ENCODE results near the gene SDR42E2.
"Not testable (repeated sequence)": the region's sequence is repeated elsewhere in the genome, so short reads cannot be mapped to it uniquely, and the experiment has no call there.

Gene SDR42E2

GRCh38 chr16:22161401-22161800 lies 905 bp upstream of the SDR42E2 start:
- in situ Hi-C loops (cut with MboI; ENCODE audit: low sequenced_read_pairs): no loop called here

DNA sequence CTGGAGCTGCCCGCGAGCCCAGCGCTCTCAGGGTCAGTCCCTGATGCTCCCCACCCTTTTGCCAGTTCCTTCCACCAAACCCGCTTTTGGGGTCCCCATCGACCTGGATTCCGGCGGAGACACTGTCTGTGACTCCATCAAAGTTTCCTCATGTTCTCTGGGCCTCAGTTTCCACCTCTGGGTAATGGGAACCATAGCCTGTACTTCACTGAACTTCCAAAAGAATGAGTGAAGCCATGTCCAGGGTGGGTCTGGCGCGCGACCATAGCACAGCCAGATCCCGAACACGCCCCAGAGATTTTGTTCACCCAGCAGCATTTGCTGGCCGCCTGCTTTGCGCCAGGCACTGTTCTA lies 327 bp downstream of the SDR42E2 start:
- in situ Hi-C loops (cut with MboI; ENCODE audit: low sequenced_read_pairs): no loop called here

- in situ Hi-C loops (cut with MboI; ENCODE audit: low sequenced_read_pairs): no loop called here
Observed at GRCh38 chr16:22163806-22164205, 1.5 kb downstream of the SDR42E2 start.

DNA sequence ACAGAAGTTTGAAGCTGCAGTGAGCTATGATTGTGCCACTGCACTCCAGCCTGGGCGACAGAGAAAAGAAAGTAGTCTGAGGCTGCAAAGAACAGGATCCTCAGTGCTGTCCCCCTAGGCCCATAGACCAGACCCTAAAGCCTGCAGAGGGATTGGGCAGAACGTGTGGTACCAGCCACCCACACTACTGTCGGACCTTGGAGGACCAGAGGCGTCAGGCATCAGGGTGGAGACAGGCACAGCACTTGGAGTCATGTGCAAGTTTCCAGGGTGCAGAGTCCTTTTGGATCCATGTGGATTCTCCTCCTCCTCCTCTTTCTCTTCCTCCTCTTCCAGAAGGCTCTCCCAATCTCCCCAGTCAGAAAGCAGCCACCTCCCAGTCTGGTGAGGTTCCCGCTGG lies 2.2 kb downstream of the SDR42E2 start:
- in situ Hi-C loops (cut with MboI; ENCODE audit: low sequenced_read_pairs): no loop called here

- in situ Hi-C loops (cut with MboI; ENCODE audit: low sequenced_read_pairs): no loop called here
Observed at GRCh38 chr16:22165508-22166285, 3.4 kb downstream of the SDR42E2 start.

- in situ Hi-C loops (cut with MboI; ENCODE audit: low sequenced_read_pairs): no loop called here
Observed at GRCh38 chr16:22171953-22172352, 9.6 kb downstream of the SDR42E2 start.

GRCh38 chr16:22172642-22173041 lies 10.3 kb downstream of the SDR42E2 start:
- in situ Hi-C loops (cut with MboI; ENCODE audit: low sequenced_read_pairs): not testable (repeated sequence)

GRCh38 chr16:22174642-22175041 lies 12.3 kb downstream of the SDR42E2 start:
- in situ Hi-C loops (cut with MboI; ENCODE audit: low sequenced_read_pairs): loop anchor here (25.0 kb wide), 1 partner anchor 1012 kb away; the partner anchor contains the start of genes DNAH3 and LDAF1

DNA sequence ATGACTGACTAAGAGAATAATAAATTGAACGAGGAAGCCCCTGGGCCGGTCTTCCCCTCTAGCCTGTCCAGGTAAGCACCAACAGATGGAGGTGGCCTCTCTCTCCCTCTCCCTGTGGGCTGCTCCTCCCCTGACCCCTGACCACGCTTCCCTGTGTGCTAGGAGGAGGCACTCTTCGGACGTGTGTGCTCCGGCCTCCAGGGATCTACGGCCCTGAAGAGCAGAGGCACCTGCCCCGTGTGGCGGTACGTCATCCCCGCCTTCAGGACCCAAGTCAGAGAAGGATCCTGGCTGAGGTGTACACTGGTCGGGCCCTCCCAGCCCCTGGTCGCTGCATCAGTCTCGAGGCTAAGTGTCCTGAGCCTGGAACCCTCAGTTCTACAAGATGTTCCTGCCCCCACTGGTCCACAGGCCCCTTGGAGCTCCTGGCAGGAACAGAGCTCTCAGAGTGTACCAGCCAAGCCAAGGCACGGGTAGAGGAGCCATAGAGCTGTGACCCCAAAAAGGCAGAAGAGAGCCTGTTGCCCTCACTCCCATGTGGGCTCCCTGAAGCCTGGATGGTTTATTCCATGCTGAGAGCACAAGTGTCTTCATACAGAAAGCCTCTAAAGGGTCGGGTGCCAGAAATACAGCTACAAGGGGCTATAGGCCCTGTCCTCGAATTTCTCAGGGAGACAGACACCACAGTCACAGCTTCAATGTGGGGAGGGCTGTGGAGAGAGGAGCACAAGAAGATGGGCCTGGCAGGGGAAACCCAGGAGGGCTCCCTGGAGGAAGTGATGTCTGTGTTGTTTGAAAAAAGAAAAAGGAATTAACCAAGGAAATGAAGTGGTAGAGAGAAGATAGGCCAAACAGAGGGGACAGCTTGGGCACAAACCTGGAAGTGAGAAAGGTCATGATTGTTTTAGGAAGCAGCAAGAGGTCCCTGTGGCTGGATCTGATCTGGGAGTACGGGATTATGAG lies 15.9 kb downstream of the SDR42E2 start:
- in situ Hi-C loops (cut with MboI; ENCODE audit: low sequenced_read_pairs): loop anchor here (25.0 kb wide), 1 partner anchor 1016 kb away; the partner anchor contains the start of genes DNAH3 and LDAF1

DNA sequence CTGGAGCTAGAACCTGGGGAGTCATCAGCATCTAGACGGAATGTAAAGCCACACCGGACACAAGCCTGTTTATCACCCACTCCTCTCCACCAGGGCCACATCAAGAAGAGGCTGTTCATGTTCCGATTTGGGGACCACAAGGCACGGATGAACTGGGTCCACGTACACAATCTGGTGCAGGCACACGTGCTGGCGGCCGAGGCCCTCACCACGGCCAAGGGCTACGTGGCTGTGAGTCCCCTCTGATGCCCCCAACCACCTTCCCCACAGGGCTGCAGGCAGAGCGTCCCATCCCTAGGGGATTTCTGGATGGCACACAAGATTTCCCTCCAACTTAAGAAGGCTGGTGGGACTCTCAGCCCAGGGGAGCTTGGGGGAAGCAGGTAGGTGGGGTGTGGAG lies 19.1 kb downstream of the SDR42E2 start:
- in situ Hi-C loops (cut with MboI; ENCODE audit: low sequenced_read_pairs): loop anchor here (25.0 kb wide), 1 partner anchor 1019 kb away; the partner anchor contains the start of genes DNAH3 and LDAF1

- in situ Hi-C loops (cut with MboI; ENCODE audit: low sequenced_read_pairs): loop anchor here (25.0 kb wide), 1 partner anchor 1020 kb away; the partner anchor contains the start of genes DNAH3 and LDAF1
Observed at GRCh38 chr16:22181843-22182242, 19.5 kb downstream of the SDR42E2 start.

DNA sequence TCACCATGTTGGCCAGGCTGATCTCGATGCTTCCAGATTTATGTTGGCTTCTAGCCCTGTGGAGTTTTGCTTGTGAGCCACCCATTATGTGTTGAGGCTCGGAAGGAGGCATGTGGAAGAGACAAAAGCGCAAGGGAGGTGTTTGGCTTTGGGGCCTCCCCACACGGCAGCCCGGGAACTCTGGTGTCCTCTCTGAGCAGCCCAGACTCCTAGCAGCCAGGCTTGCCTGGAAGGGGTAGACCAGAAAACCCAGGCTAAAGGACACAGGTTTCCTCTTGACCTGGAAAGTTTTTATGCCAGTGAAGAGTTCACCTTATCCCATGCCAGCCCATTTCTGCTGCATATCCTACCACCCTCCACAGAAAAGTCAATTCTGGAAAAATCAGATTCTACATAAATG lies 21.0 kb downstream of the SDR42E2 start:
- in situ Hi-C loops (cut with MboI; ENCODE audit: low sequenced_read_pairs): loop anchor here (25.0 kb wide), 1 partner anchor 1021 kb away; the partner anchor contains the start of genes DNAH3 and LDAF1

GRCh38 chr16:22183901-22184614 lies 21.8 kb downstream of the SDR42E2 start:
- in situ Hi-C loops (cut with MboI; ENCODE audit: low sequenced_read_pairs): loop anchor here (25.0 kb wide), 1 partner anchor 1022 kb away; the partner anchor contains the start of genes DNAH3 and LDAF1

GRCh38 chr16:22184615-22184968 lies 22.3 kb downstream of the SDR42E2 start:
- in situ Hi-C loops (cut with MboI; ENCODE audit: low sequenced_read_pairs): loop anchor here (25.0 kb wide), 1 partner anchor 1022 kb away; the partner anchor contains the start of genes DNAH3 and LDAF1

- in situ Hi-C loops (cut with MboI; ENCODE audit: low sequenced_read_pairs): loop anchor here (5.0 to 25.0 kb wide), 2 partner anchors 184 to 1024 kb away; partner anchors contain the start of genes DNAH3, LDAF1 and PDZD9
Observed at GRCh38 chr16:22186517-22186916, 24.2 kb downstream of the SDR42E2 start.

DNA sequence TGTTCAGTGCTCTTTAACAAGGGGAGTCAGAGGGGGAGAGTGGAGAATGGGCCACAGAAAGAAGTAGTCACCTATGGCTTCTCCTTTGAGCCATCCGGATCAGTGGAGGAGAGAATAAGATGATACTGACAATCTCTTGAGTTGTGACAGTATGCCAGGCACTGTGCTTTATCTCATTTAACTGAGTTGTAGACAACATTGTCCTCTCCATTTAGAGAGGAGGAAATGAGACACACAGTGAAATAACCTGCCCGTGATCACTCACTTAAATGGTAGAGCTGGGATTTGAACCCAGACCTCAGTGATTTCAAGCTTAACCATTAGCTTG lies 25.9 kb downstream of the SDR42E2 start:
- in situ Hi-C loops (cut with MboI; ENCODE audit: low sequenced_read_pairs): loop anchor here (5.0 to 25.0 kb wide), 2 partner anchors 186 to 1026 kb away; partner anchors contain the start of genes DNAH3, LDAF1 and PDZD9

DNA sequence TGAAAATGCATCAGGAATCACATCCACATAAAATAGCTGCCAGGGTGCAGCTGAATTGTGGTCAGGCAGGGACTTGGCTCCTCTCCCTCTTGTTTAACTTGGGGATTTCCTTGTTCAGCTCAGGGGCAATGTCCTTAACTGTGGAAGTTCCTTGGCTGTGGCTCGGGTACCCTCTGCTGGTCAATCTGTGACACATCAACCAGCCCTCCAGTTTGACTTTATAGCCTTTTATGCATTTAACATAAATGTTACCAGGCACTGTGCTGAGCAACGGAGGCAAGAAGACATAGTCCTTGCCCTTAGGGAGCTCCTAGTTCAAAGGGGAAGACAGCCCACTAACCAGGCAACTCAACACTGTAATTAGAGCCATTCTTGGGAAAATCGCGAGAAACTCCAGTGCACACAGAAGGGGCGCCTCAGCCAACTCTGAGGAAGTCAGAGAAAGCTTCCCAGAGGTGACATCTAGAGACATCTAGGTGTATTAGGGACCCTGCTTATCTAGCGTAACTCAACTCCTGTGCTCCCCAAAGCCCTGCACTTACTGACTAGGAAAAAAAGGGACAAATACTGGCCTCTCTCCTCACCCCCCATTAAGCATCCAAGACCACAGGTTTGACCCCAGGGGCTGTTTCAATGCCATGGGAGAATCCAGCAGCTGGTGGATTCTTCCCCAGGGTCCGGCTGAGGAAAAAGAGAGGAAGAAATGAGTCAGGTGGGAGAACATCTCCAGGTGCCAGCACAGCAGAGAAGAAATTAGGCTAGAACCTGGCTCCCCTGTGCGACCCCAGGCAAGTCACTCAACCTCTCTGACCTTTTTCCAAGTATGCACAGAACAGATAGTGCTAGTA lies 26.5 kb downstream of the SDR42E2 start:
- in situ Hi-C loops (cut with MboI; ENCODE audit: low sequenced_read_pairs): loop anchor here (5.0 to 25.0 kb wide), 2 partner anchors 187 to 1027 kb away; partner anchors contain the start of genes DNAH3, LDAF1 and PDZD9

DNA sequence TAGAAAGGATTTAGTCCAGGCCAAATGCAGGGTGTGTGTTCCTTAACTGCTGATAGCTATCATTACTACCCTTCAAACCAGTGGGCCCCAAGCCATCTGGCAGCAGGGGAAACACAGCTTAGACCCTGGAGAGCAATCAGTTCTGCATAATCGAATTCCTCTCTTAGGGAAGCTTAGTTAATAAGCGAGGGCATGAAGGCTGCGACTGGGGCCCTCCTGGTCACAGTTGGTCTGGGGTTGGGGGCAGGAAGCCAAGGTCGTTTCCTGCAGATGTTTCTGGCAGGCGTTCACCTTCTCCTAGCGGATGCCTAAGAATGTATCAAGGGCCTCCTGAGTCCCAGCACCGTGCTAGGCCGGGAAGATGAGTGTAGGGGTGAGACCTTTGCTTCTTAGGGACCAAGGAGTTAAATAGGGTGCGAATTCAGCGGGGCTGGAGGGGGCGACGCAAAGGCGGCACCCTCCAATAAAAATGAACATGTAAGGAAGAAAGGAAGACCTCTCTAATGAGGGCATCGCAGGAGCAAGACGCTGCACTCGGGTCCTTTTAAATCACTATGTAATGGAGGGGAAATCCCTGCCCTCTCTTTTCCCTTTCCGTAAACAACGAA lies 27.3 kb downstream of the SDR42E2 start:
- in situ Hi-C loops (cut with MboI; ENCODE audit: low sequenced_read_pairs): loop anchor here (5.0 to 25.0 kb wide), 2 partner anchors 187 to 1027 kb away; partner anchors contain the start of genes DNAH3, LDAF1 and PDZD9
